Measurements from ENCODE around the gene GARS1. TPM values are rescaled to one million over a fixed set of nuclear protein-coding genes. Genes with fewer than 3 reads are reported as not detected.

The GARS1 gene
- total and polyA plus RNA-seq, 9 of the 15 experiments (the other 6 are each of a cell fraction or from before 2014, with no cell fraction given), result 142 to 769 (median 272) TPM

- TF ChIP-seq E2F5 (CRISPR knock-in tag; IDR thresholded peaks at IDR 0.05) (peak; percentile 41; the same call in 1 of the 2 replicates), MEF2A (IDR thresholded peaks at IDR 0.05; ENCODE audit: control insufficient read depth, low read depth, low read length) (no peak), HDAC8 (tag; IDR thresholded peaks at IDR 0.05) (no peak), SRSF9 (IDR thresholded peaks at IDR 0.05; ENCODE audit: borderline replicate concordance, low read depth, low read length) (no peak), ZNF76 (CRISPR knock-in tag; IDR thresholded peaks at IDR 0.05; ENCODE audit: borderline replicate concordance) (0 out of 2 replicates have a peak, but pooled peaks have one; percentile 12), PKNOX1 (IDR thresholded peaks at IDR 0.05) (no peak), FIP1L1 (IDR thresholded peaks at IDR 0.05; ENCODE audit: low read depth, low read length, poor library complexity, severe bottlenecking) (peak; percentile 94), PCBP1 (IDR thresholded peaks at IDR 0.05; ENCODE audit: low read depth, low read length, poor library complexity, severe bottlenecking) (peak; percentile 61), TBL1XR1 (IDR thresholded peaks at IDR 0.05; ENCODE audit: low read length in 2 of 2) (peak in 1 of 2 experiments; percentile 83; a peak in 3 of 4 replicates), POLR2B (IDR thresholded peaks at IDR 0.05; ENCODE audit: low read depth, partially characterized antibody) (peak; percentile 96), ZNF766 (CRISPR knock-in tag; conservative IDR thresholded peaks at IDR 0.05) (peak; percentile 80; the same call in 1 of the 2 replicates), TAF9B (IDR thresholded peaks at IDR 0.05; ENCODE audit: partially characterized antibody) (peak; percentile 88), MCM7 (IDR thresholded peaks at IDR 0.05) (no peak), HNRNPL (IDR thresholded peaks at IDR 0.05; ENCODE audit: low read depth, low read length) (peak; percentile 86), HNRNPK (IDR thresholded peaks at IDR 0.05; ENCODE audit: low read depth, low read length, poor library complexity, severe bottlenecking) (peak; percentile 79)
- TF ChIP-seq, protein P1, sequence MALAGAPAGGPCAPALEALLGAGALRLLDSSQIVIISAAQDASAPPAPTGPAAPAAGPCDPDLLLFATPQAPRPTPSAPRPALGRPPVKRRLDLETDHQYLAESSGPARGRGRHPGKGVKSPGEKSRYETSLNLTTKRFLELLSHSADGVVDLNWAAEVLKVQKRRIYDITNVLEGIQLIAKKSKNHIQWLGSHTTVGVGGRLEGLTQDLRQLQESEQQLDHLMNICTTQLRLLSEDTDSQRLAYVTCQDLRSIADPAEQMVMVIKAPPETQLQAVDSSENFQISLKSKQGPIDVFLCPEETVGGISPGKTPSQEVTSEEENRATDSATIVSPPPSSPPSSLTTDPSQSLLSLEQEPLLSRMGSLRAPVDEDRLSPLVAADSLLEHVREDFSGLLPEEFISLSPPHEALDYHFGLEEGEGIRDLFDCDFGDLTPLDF (CRISPR knock-in tag; IDR thresholded peaks at IDR 0.05), result peak; percentile 79
- TF ChIP-seq, protein P2, sequence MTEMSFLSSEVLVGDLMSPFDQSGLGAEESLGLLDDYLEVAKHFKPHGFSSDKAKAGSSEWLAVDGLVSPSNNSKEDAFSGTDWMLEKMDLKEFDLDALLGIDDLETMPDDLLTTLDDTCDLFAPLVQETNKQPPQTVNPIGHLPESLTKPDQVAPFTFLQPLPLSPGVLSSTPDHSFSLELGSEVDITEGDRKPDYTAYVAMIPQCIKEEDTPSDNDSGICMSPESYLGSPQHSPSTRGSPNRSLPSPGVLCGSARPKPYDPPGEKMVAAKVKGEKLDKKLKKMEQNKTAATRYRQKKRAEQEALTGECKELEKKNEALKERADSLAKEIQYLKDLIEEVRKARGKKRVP (CRISPR knock-in tag; IDR thresholded peaks at IDR 0.05), result peak; percentile 100
- TF ChIP-seq, protein P3, sequence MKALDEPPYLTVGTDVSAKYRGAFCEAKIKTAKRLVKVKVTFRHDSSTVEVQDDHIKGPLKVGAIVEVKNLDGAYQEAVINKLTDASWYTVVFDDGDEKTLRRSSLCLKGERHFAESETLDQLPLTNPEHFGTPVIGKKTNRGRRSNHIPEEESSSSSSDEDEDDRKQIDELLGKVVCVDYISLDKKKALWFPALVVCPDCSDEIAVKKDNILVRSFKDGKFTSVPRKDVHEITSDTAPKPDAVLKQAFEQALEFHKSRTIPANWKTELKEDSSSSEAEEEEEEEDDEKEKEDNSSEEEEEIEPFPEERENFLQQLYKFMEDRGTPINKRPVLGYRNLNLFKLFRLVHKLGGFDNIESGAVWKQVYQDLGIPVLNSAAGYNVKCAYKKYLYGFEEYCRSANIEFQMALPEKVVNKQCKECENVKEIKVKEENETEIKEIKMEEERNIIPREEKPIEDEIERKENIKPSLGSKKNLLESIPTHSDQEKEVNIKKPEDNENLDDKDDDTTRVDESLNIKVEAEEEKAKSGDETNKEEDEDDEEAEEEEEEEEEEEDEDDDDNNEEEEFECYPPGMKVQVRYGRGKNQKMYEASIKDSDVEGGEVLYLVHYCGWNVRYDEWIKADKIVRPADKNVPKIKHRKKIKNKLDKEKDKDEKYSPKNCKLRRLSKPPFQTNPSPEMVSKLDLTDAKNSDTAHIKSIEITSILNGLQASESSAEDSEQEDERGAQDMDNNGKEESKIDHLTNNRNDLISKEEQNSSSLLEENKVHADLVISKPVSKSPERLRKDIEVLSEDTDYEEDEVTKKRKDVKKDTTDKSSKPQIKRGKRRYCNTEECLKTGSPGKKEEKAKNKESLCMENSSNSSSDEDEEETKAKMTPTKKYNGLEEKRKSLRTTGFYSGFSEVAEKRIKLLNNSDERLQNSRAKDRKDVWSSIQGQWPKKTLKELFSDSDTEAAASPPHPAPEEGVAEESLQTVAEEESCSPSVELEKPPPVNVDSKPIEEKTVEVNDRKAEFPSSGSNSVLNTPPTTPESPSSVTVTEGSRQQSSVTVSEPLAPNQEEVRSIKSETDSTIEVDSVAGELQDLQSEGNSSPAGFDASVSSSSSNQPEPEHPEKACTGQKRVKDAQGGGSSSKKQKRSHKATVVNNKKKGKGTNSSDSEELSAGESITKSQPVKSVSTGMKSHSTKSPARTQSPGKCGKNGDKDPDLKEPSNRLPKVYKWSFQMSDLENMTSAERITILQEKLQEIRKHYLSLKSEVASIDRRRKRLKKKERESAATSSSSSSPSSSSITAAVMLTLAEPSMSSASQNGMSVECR (CRISPR knock-in tag; IDR thresholded peaks at IDR 0.05), result peak; percentile 93
These were observed at the start of gene GARS1 (continued) for GRCh38 chr7:30594540-30595435.
